SK-N-SH (cell line): ENCODE measurements around the gene MMP2. TPM values are rescaled to one million over a fixed set of nuclear protein-coding genes. Genes with fewer than 3 reads are reported as not detected.

ENCODE experiments used
- CTCF ChIA-PET: fragments of 300-600, 350-600 bp; formaldehyde crosslinking; extraction: SDS; loops from one replicate; lab custom pipeline; 2021; lab: Yijun Ruan, JAX
- POLR2A ChIA-PET: fragments of 350-600 bp; sonication (Branson Sonifier 250); formaldehyde crosslinking; extraction: SDS; loops from one replicate; lab custom pipeline; 2020; ENCODE audit warnings: antibody characterized with exemption, inconsistent platforms; lab: Yijun Ruan, JAX
- DNase-seq: peaks from one replicate; pipeline ENCODE4 v3.0.0; 2012
- H2AFZ ChIP-seq: fragments of 200-600 bp; sonication (generic); 2 replicates; pipeline ENCODE4 v1.8.1; 2016; ENCODE audit warnings: antibody characterized with exemption, mild to moderate bottlenecking, low read depth
- H3F3A ChIP-seq: fragments of 200-600 bp; sonication (generic); replicated peaks from 2 replicates; pipeline ENCODE3; 2016; ENCODE audit warnings: antibody characterized with exemption, mild to moderate bottlenecking; ENCODE audit not compliant: insufficient read depth
- H3K27ac ChIP-seq, 2 experiments: fragments of 200-500 bp in 1 of 2; fragments of 200-600 bp in 1 of 2; sonication (Bioruptor generic) in 1 of 2; sonication (generic), shearing (Covaris generic) in 1 of 2; 2 replicates each; pipeline versions ENCODE4 v1.5.1 to v1.6.1; 2014 to 2016; ENCODE audit warnings: low read depth in 2 of 2, inconsistent platforms in 1 of 2, low read length in 1 of 2, mild to moderate bottlenecking in 1 of 2, mixed read lengths in 1 of 2
- H3K27me3 ChIP-seq: fragments of 200-600 bp; sonication (generic), shearing (Covaris generic); 2 replicates; pipeline ENCODE4 v1.6.1; 2016; ENCODE audit warnings: mixed run types; ENCODE audit not compliant: insufficient read depth
- H3K36me3 ChIP-seq, 2 experiments: fragments of 200-500 bp in 1 of 2; fragments of 200-600 bp in 1 of 2; sonication (Bioruptor generic) in 1 of 2; sonication (generic) in 1 of 2; replicated peaks in 1 of 2; 2 replicates each; pipeline versions ENCODE3 to v1.5.1; 2014 to 2016; ENCODE audit warnings: low read length in 1 of 2, mild to moderate bottlenecking in 1 of 2; ENCODE audit not compliant: insufficient read depth in 2 of 2, control insufficient read depth in 1 of 2
- H3K4me1 ChIP-seq, 2 experiments: fragments of 200-500 bp in 1 of 2; fragments of 200-600 bp in 1 of 2; sonication (Bioruptor generic) in 1 of 2; sonication (generic), shearing (Covaris generic) in 1 of 2; 2 replicates each; pipeline versions ENCODE4 v1.5.1 to v1.6.1; 2014 to 2016; ENCODE audit warnings: low read depth in 1 of 2, low read length in 1 of 2, mixed run types in 1 of 2; ENCODE audit not compliant: insufficient read depth in 2 of 2, control insufficient read depth in 1 of 2
- H3K4me2 ChIP-seq: fragments of 200-600 bp; sonication (generic), shearing (Covaris generic); 2 replicates; pipeline ENCODE4 v1.6.1; 2017; ENCODE audit warnings: mixed run types
- H3K4me3 ChIP-seq, 2 experiments: fragments of 200-500 bp in 1 of 2; fragments of 200-600 bp in 1 of 2; sonication (Bioruptor generic) in 1 of 2; sonication (generic), shearing (Covaris generic) in 1 of 2; 2 replicates each; pipeline versions ENCODE4 v1.5.1 to v1.8.1; 2014 to 2016; ENCODE audit warnings: low read depth in 2 of 2, inconsistent platforms in 1 of 2, low read length in 1 of 2, mild to moderate bottlenecking in 1 of 2, mixed read lengths in 1 of 2, moderate library complexity in 1 of 2
- H3K79me2 ChIP-seq: fragments of 200-600 bp; sonication (generic); 2 replicates; pipeline ENCODE4 v1.8.1; 2017; ENCODE audit warnings: mild to moderate bottlenecking; ENCODE audit not compliant: insufficient read depth
- H3K9ac ChIP-seq: fragments of 200-600 bp; sonication (generic); 2 replicates; pipeline ENCODE4 v1.6.1; 2017; ENCODE audit warnings: mixed run types
- H3K9me2 ChIP-seq: fragments of 200-600 bp; sonication (generic); 2 replicates; pipeline ENCODE4 v1.6.1; 2017; ENCODE audit warnings: mixed run types
- H3K9me3 ChIP-seq: fragments of 200-600 bp; sonication (generic); 2 replicates; pipeline ENCODE4 v1.6.1; 2017; ENCODE audit warnings: mixed run types, mild to moderate bottlenecking, moderate library complexity
- H4K20me1 ChIP-seq: fragments of 200-600 bp; sonication (generic); 2 replicates; pipeline ENCODE4 v1.6.1; 2017; ENCODE audit warnings: mild to moderate bottlenecking, mixed run types; ENCODE audit not compliant: insufficient read depth
- CTCF ChIP-seq: fragments of 200-600 bp; sonication (generic); IDR thresholded peaks from 2 replicates; pipeline ENCODE4 v1.6.1; 2017; ENCODE audit warnings: antibody characterized with exemption, mild to moderate bottlenecking, moderate library complexity
- GABPA ChIP-seq: IDR thresholded peaks from 2 replicates; pipeline ENCODE4 v1.4.0; 2012; ENCODE audit warnings: low read depth, mild to moderate bottlenecking
- IRF3 ChIP-seq: fragments of 150-350 bp; IDR thresholded peaks from 2 replicates; pipeline ENCODE4 v1.6.1; 2016; ENCODE audit warnings: mild to moderate bottlenecking, low read depth, low read length
- MXI1 ChIP-seq: IDR thresholded peaks from 2 replicates; pipeline ENCODE4 v1.6.1; 2012; ENCODE audit warnings: mild to moderate bottlenecking, low read depth, low read length, improper control_type of control experiment
- PBX3 ChIP-seq: IDR thresholded peaks from 2 replicates; pipeline ENCODE4; 2012
- POLR2AphosphoS5 ChIP-seq: IDR thresholded peaks from 2 replicates; pipeline ENCODE4 v1.6.1; 2012; ENCODE audit warnings: low read depth, low read length
- RAD21 ChIP-seq: IDR thresholded peaks from 2 replicates; pipeline ENCODE4 v1.6.1; 2012; ENCODE audit warnings: mild to moderate bottlenecking, low read length
- REST ChIP-seq: IDR thresholded peaks from 2 replicates; pipeline ENCODE4 v1.6.1; 2012; ENCODE audit warnings: mild to moderate bottlenecking, low read depth, low read length, moderate library complexity
- RXRA ChIP-seq: IDR thresholded peaks from 2 replicates; pipeline ENCODE4 v1.4.0; 2012; ENCODE audit warnings: low read depth, mild to moderate bottlenecking, borderline replicate concordance
- SIN3A ChIP-seq: IDR thresholded peaks from 2 replicates; pipeline ENCODE4 v1.6.1; 2012; ENCODE audit warnings: low read depth, mild to moderate bottlenecking, low read length, moderate library complexity, borderline replicate concordance
- SMC3 ChIP-seq: IDR thresholded peaks from 2 replicates; pipeline ENCODE4 v1.6.1; 2012; ENCODE audit warnings: low read depth, low read length, improper control_type of control experiment
- TEAD4 ChIP-seq: IDR thresholded peaks from 2 replicates; pipeline ENCODE4 v1.4.0; 2012; ENCODE audit warnings: mild to moderate bottlenecking, borderline replicate concordance; ENCODE audit not compliant: insufficient read depth
- USF1 ChIP-seq: IDR thresholded peaks from 2 replicates; pipeline ENCODE4 v1.4.0; 2012; ENCODE audit warnings: low read depth, borderline replicate concordance
- YY1 ChIP-seq: IDR thresholded peaks from 2 replicates; pipeline ENCODE4 v1.4.0; 2012; ENCODE audit warnings: low read depth, mild to moderate bottlenecking
- WGBS: methylation state at CpG from one replicate; pipeline ENCODE4 v1.1.6; 2017; ENCODE audit warnings: low lambda C conversion rate; 5-methylcytosine and 5-hydroxymethylcytosine counted together
- polyA plus RNA-seq, 3 experiments: library from polyadenylated mRNA; depleted of rRNA; stranded (reverse); fragments of >200 nt; gene quantifications; 2 replicates each; pipeline ENCODE4 v1.2.3, GENCODE V29; 2012
- TF ChIP-seq, protein P1 (sequence below): IDR thresholded peaks from 2 replicates; pipeline ENCODE4 v1.4.0; 2012; ENCODE audit warnings: low read depth, borderline replicate concordance

MMP2 gene
- polyA plus RNA-seq, 1 of the 3 experiments (the other 2 are of a cell fraction): 1,101 TPM

DNA sequence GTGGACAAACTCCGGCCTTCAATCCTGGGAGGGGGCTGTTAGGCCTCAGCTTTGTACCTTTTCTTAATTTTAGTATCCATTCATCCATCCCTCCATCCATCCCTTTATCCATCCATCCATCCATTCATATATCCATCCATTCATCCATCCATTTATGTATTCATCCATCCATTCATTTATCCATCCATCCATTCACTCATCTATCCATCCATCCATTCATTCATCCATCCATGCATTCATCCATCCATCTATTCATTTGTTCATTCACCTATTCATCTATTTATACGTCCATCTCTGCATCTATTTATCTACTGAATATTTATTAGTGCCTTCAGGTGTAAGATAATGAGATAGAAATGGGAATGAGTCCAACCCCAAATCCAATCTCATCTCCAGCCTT lies 26.0 kb upstream of the MMP2 start:
- Histone ChIP-seq H3K9me2 (no peaks in the 10 kb centered on the region), H3K27ac (no peak overlapping the region), H2AFZ (no peak overlapping the region), H3K36me3 (no peaks in the 10 kb centered on the region), H4K20me1 (no peaks in the 10 kb centered on the region), H3K9me3 (no peaks in the 10 kb centered on the region), H3F3A (no peaks in the 10 kb centered on the region), H3K79me2 (no peaks in the 10 kb centered on the region), H3K4me3 (no peak overlapping the region), H3K4me2 (no peak overlapping the region), H3K4me1 (no peaks in the 10 kb centered on the region), H3K27me3 (no peaks in the 10 kb centered on the region), H3K9ac (no peak overlapping the region)
- whole genome bisulfite sequencing: 30% methylated on average over 2 of the region's 2 CpGs
- CTCF ChIA-PET: interaction anchor here (3.1 to 4.0 kb wide), 2 partner anchors 12 kb away, joined by 11 to 32 read pairs; no protein-coding TSS in a partner anchor
- DNase-seq: no peak
- TF ChIP-seq RAD21 (no peak), TEAD4 (no peak)
- TF ChIP-seq, protein P1, sequence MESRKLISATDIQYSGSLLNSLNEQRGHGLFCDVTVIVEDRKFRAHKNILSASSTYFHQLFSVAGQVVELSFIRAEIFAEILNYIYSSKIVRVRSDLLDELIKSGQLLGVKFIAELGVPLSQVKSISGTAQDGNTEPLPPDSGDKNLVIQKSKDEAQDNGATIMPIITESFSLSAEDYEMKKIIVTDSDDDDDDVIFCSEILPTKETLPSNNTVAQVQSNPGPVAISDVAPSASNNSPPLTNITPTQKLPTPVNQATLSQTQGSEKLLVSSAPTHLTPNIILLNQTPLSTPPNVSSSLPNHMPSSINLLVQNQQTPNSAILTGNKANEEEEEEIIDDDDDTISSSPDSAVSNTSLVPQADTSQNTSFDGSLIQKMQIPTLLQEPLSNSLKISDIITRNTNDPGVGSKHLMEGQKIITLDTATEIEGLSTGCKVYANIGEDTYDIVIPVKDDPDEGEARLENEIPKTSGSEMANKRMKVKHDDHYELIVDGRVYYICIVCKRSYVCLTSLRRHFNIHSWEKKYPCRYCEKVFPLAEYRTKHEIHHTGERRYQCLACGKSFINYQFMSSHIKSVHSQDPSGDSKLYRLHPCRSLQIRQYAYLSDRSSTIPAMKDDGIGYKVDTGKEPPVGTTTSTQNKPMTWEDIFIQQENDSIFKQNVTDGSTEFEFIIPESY: no peak
- POLR2A ChIA-PET: no interaction called here

GRCh38 chr16:55453909-55454308 lies 25.1 kb upstream of the MMP2 start:
- H2AFZ ChIP-seq: no peak overlapping the region
- H3K36me3 ChIP-seq: no peaks in the 10 kb centered on the region
- no peaks in the 10 kb centered on the region for H3F3A ChIP-seq
- H3K27me3 ChIP-seq: no peaks in the 10 kb centered on the region
- H3K4me3 ChIP-seq: no peak overlapping the region
- H3K9me3 ChIP-seq: no peaks in the 10 kb centered on the region
- WGBS: 21% methylated on average over 2 of the region's 2 CpGs
- no peak overlapping the region for H3K4me2 ChIP-seq
- H3K9me2 ChIP-seq: no peaks in the 10 kb centered on the region
- H3K79me2 ChIP-seq: no peaks in the 10 kb centered on the region
- no peaks in the 10 kb centered on the region for H4K20me1 ChIP-seq
- no peak for TF ChIP-seq POLR2AphosphoS5
- no peak for TF ChIP-seq USF1
- no peak for TF ChIP-seq CTCF
- no peak for TF ChIP-seq SIN3A
- no peak for TF ChIP-seq RXRA
- TF ChIP-seq REST: no peak
- no peak for TF ChIP-seq MXI1
- TF ChIP-seq YY1: no peak
- TF ChIP-seq SMC3: no peak
- TF ChIP-seq IRF3: no peak
- no peak for TF ChIP-seq TEAD4
- no peak for TF ChIP-seq GABPA
- TF ChIP-seq PBX3: no peak
- CTCF ChIA-PET: interaction anchor here (3.1 kb wide), 1 partner anchor 11 kb away, joined by 11 read pairs; no protein-coding TSS in a partner anchor
- H3K27ac ChIP-seq: no peak overlapping the region
- H3K4me1 ChIP-seq: no peaks in the 10 kb centered on the region
- no peak for DNase-seq
- POLR2A ChIA-PET: no interaction called here
- H3K9ac ChIP-seq: no peak overlapping the region
